Head of caudate nucleus (tissue), 42 donors: Measurements from ENCODE around the gene KCNN1.

Source experiments
- DNase-seq, 42 donors: peaks; one replicate each; pipeline versions ENCODE4 v3.0.0 to v3.0.0-alpha.2; 2020 to 2021; ENCODE audit warnings: mixed read lengths in 7 of 42
- intact Hi-C: fragments of 100-400 bp; cut with DNase I; formaldehyde crosslinking; loops from one replicate; pipeline ENCODE4 v1.15.0; 2022

KCNN1 gene

GRCh38 chr19:17944301-17944700, 22.6 kb upstream of the KCNN1 start:
- peak in 32 of 42 donors; percentile 18 to 85 (median 44) for DNase-seq

GRCh38 chr19:17946965-17947784, 19.7 kb upstream of the KCNN1 start:
- DNase-seq, result peak in 7 of 42 donors; percentile 17 to 27 (median 22)
- intact Hi-C loops, result loop anchor here (2.0 kb wide), 1 partner anchor 50 kb away; no protein-coding TSS in a partner anchor

More at GRCh38 chr19:17944301-17944700, 22.6 kb upstream of the KCNN1 start:
- intact Hi-C loops, result no loop called here

- intact Hi-C loops, result loop anchor here (2.0 kb wide), 1 partner anchor 49 kb away; no protein-coding TSS in a partner anchor
- peak; percentile 56 to 96 (median 91) for DNase-seq
These were observed 18.9 kb upstream of the KCNN1 start for GRCh38 chr19:17947815-17948513.

- intact Hi-C loops, result no loop called here
- peak in 1 of 42 donors; percentile 23 for DNase-seq
These were observed 18.4 kb upstream of the KCNN1 start for GRCh38 chr19:17948514-17948900.

- no peak for DNase-seq
These were observed 17.7 kb upstream of the KCNN1 start for GRCh38 chr19:17948931-17949930.

GRCh38 chr19:17949956-17950309, 17.0 kb upstream of the KCNN1 start:
- intact Hi-C loops, result no loop called here
- no peak for DNase-seq

More at GRCh38 chr19:17948931-17949930, 17.7 kb upstream of the KCNN1 start:
- intact Hi-C loops, result no loop called here

- no peak for DNase-seq
- intact Hi-C loops, result no loop called here
These were observed 16.4 kb upstream of the KCNN1 start for GRCh38 chr19:17950310-17951156.

- DNase-seq, result no peak
- intact Hi-C loops, result no loop called here
These were observed 15.5 kb upstream of the KCNN1 start for GRCh38 chr19:17951157-17951989.

- intact Hi-C loops, result no loop called here
- DNase-seq, result no peak
These were observed 14.6 kb upstream of the KCNN1 start for GRCh38 chr19:17951990-17952976.

- intact Hi-C loops, result no loop called here
These were observed 13.5 kb upstream of the KCNN1 start for GRCh38 chr19:17953316-17953801.

GRCh38 chr19:17953869-17954268, 13.0 kb upstream of the KCNN1 start:
- intact Hi-C loops, result no loop called here
- DNase-seq, result no peak

More at GRCh38 chr19:17953316-17953801, 13.5 kb upstream of the KCNN1 start:
- no peak for DNase-seq

GRCh38 chr19:17954401-17954800, 12.5 kb upstream of the KCNN1 start:
- DNase-seq, result no peak
- intact Hi-C loops, result no loop called here

GRCh38 chr19:17957149-17957849, 9.6 kb upstream of the KCNN1 start:
- no peak for DNase-seq
- intact Hi-C loops, result no loop called here

- intact Hi-C loops, result no loop called here
- no peak for DNase-seq
These were observed 9.0 kb upstream of the KCNN1 start for GRCh38 chr19:17957885-17958284.

GRCh38 chr19:17963936-17964691, 2.8 kb upstream of the KCNN1 start:
- DNase-seq, result no peak
- intact Hi-C loops, result no loop called here
